ENCODE measurements around the gene SIRT4.

GRCh38 chr12:120343692-120344091 is 41.6 kb downstream of the SIRT4 start:
- TF ChIP-seq POLR2A (IDR thresholded peaks at IDR 0.05) (no peak), CTCF (IDR thresholded peaks at IDR 0.05) (no peak)

Data from adrenal gland (tissue), 5 donors.